ENCODE measurements around the gene ABHD14A. TPM values are rescaled to one million over a fixed set of nuclear protein-coding genes. Genes with fewer than 3 reads are reported as not detected.

ABHD14A gene
- total and polyA plus RNA-seq, 2 of the 13 experiments (the other 11 are each of a cell fraction or from before 2014, with no cell fraction given), result 29.5 to 46.9 TPM

- TF ChIP-seq ZBED4 (CRISPR knock-in tag; IDR thresholded peaks at IDR 0.05; ENCODE audit: borderline replicate concordance) (no peak), ZNF619 (CRISPR knock-in tag; IDR thresholded peaks at IDR 0.05) (no peak), HHEX (CRISPR knock-in tag; IDR thresholded peaks at IDR 0.05) (no peak), ZNF496 (CRISPR knock-in tag; IDR thresholded peaks at IDR 0.05; ENCODE audit: insufficient replicate concordance) (no peak), ZNF747 (CRISPR knock-in tag; IDR thresholded peaks at IDR 0.05; ENCODE audit: borderline replicate concordance) (no peak), ZNF280B (CRISPR knock-in tag; IDR thresholded peaks at IDR 0.05; ENCODE audit: borderline replicate concordance) (no peak), THAP11 (CRISPR knock-in tag; IDR thresholded peaks at IDR 0.05) (no peak), ZNF607 (CRISPR knock-in tag; IDR thresholded peaks at IDR 0.05; ENCODE audit: borderline replicate concordance) (no peak), ERF (CRISPR knock-in tag; IDR thresholded peaks at IDR 0.05) (no peak), PATZ1 (CRISPR knock-in tag; IDR thresholded peaks at IDR 0.05) (peak; percentile 48), KLF13 (CRISPR knock-in tag; IDR thresholded peaks at IDR 0.05) (no peak), MEIS2 (CRISPR knock-in tag; IDR thresholded peaks at IDR 0.05) (no peak; the same call in 1 of the 2 replicates), ZBTB3 (CRISPR knock-in tag; IDR thresholded peaks at IDR 0.05; ENCODE audit: borderline replicate concordance, low read depth) (no peak), PRDM15 (CRISPR knock-in tag; IDR thresholded peaks at IDR 0.05) (no peak), ZHX1 (CRISPR knock-in tag; IDR thresholded peaks at IDR 0.05; ENCODE audit: low read depth) (no peak)
Observed at GRCh38 chr3:51966922-51967383, 7.9 kb upstream of the ABHD14A start (continued).

Data from HepG2 (cell line).